ENCODE data around the gene ZBTB7A. TPM values are rescaled to one million over a fixed set of nuclear protein-coding genes. Genes with fewer than 3 reads are reported as not detected.

ZBTB7A gene
- 10 to 100 TPM; 64.9 to 97.7 (median 86.7) TPM for total RNA-seq

- DNase-seq (ENCODE audit: low spot score in 2 of 2) = peak; percentile 74 to 77
- Histone ChIP-seq H3K9me3 (no peaks in the 10 kb centered on the region), H3K4me1 (peaks cover 0 to 43% (median 31%) of the 10 kb centered on the region in 4 donors), H3K27me3 (no peaks in the 10 kb centered on the region), H3K4me3 (peak within 1 kb of the TSS; percentile 93 to 100 (median 96)), H3K27ac (peak within 1 kb of the TSS; percentile 88 to 100 (median 94)), H3K36me3 (no peaks in the 10 kb centered on the region)
- no peak for TF ChIP-seq POLR2A (IDR thresholded peaks at IDR 0.05)
- peak in 1 of 2 donors; percentile 43 for TF ChIP-seq EP300 (IDR thresholded peaks at IDR 0.05)
- peak in 2 of 5 experiments; percentile 26 to 29 for TF ChIP-seq CTCF (IDR thresholded peaks at IDR 0.05)
- 0% methylated on average over 4 to 24 of the region's 85 CpGs for WGBS, 2 donors
Observed at GRCh38 chr19:4066682-4067395, at the start of gene ZBTB7A. TSS of gene ZBTB7A (minus strand) at chr19:4066899. CDS start at chr19:4055232, 11,667 bp downstream.

GRCh38 chr19:4115818-4116385 lies 49.2 kb upstream of the ZBTB7A start:
- no peak for TF ChIP-seq EP300 (IDR thresholded peaks at IDR 0.05)
- TF ChIP-seq POLR2A (IDR thresholded peaks at IDR 0.05) = no peak
- no peak for TF ChIP-seq CTCF (IDR thresholded peaks at IDR 0.05)
- Histone ChIP-seq H3K4me3 (no peak overlapping the region), H3K9me3 (no peaks in the 10 kb centered on the region), H3K36me3 (peaks cover 0 to 95% (median 15%) of the 10 kb centered on the region in 3 donors), H3K4me1 (peaks cover 0 to 30% (median 6%) of the 10 kb centered on the region in 4 donors), H3K27ac (no peak overlapping the region), H3K27me3 (no peaks in the 10 kb centered on the region)
- DNase-seq (ENCODE audit: low spot score in 2 of 2) = no peak
- 73 to 86% methylated on average over 13 of the region's 13 CpGs for WGBS, 2 donors

- H3K36me3 ChIP-seq = peaks cover 0 to 98% (median 15%) of the 10 kb centered on the region in 3 donors
- no peak overlapping the region for H3K27ac ChIP-seq
- no peaks in the 10 kb centered on the region for H3K9me3 ChIP-seq
- no peaks in the 10 kb centered on the region for H3K27me3 ChIP-seq
- no peak overlapping the region for H3K4me3 ChIP-seq
- TF ChIP-seq EP300 (IDR thresholded peaks at IDR 0.05) (no peak), POLR2A (IDR thresholded peaks at IDR 0.05) (no peak), CTCF (IDR thresholded peaks at IDR 0.05) (no peak)
- peaks cover 0 to 26% (median 4%) of the 10 kb centered on the region in 4 donors for H3K4me1 ChIP-seq
- DNase-seq (ENCODE audit: low spot score in 2 of 2) = no peak
- 77 to 84% methylated on average over 27 of the region's 27 CpGs for WGBS, 2 donors
Observed at GRCh38 chr19:4115050-4115817, 48.5 kb upstream of the ZBTB7A start.

- Histone ChIP-seq H3K4me1 (peaks cover 0 to 18% (median 7%) of the 10 kb centered on the region in 4 donors), H3K27me3 (no peaks in the 10 kb centered on the region), H3K27ac (no peak overlapping the region), H3K9me3 (no peaks in the 10 kb centered on the region), H3K36me3 (peaks cover 0 to 98% (median 15%) of the 10 kb centered on the region in 3 donors), H3K4me3 (no peak overlapping the region)
- no peak for DNase-seq (ENCODE audit: low spot score in 2 of 2)
- no peak for TF ChIP-seq CTCF (IDR thresholded peaks at IDR 0.05)
- no peak for TF ChIP-seq EP300 (IDR thresholded peaks at IDR 0.05)
- no peak for TF ChIP-seq POLR2A (IDR thresholded peaks at IDR 0.05)
- WGBS, 2 donors = 88 to 92% methylated on average over 19 of the region's 19 CpGs
Observed at GRCh38 chr19:4114181-4114580, 47.5 kb upstream of the ZBTB7A start.

All from tibial nerve (tissue), 4 donors.